Breast epithelium (tissue), 4 donors: ENCODE data around the gene EZH2. TPM values are rescaled to one million over a fixed set of nuclear protein-coding genes. Genes with fewer than 3 reads are reported as not detected.

ENCODE experiments used
- DNase-seq, 2 donors: peaks; one replicate each; pipeline ENCODE4 v3.0.0-alpha.2; 2019; ENCODE audit warnings: low spot score in 2 of 2
- H3K27ac ChIP-seq, 2 donors: fragments of 200-600 bp; sonication (generic) in 1 of 2; one replicate each; pipeline ENCODE4 v1.5.1; 2016 to 2019; ENCODE audit warnings: mild to moderate bottlenecking in 1 of 2
- H3K27me3 ChIP-seq, 2 donors: fragments of 200-600 bp; sonication (generic) in 1 of 2; one replicate each; pipeline versions ENCODE4 v1.5.1 to v1.6.0; 2017 to 2019; ENCODE audit warnings: control low read depth in 1 of 2, mild to moderate bottlenecking in 1 of 2
- H3K36me3 ChIP-seq: fragments of 200-600 bp; one replicate; pipeline ENCODE4 v1.5.1; 2019
- H3K4me1 ChIP-seq, 2 donors: fragments of 200-600 bp; sonication (generic); one replicate each; pipeline ENCODE4 v1.5.1; 2016 to 2019; ENCODE audit warnings: control low read depth in 1 of 2
- H3K4me3 ChIP-seq, 3 donors: fragments of 200-600 bp; sonication (generic); 1 replicate in 2 of 3; 2 replicates in 1 of 3; pipeline ENCODE4 v1.5.1; 2016 to 2019; ENCODE audit warnings: mild to moderate bottlenecking in 3 of 3, moderate library complexity in 2 of 3
- H3K9me3 ChIP-seq, 2 donors: fragments of 200-600 bp; sonication (generic) in 1 of 2; one replicate each; pipeline ENCODE4 v1.5.1; 2016 to 2019; ENCODE audit warnings: control low read depth in 1 of 2
- CTCF ChIP-seq, 3 donors: fragments of 450-650 bp; IDR thresholded peaks; one replicate each; pipeline ENCODE4 v1.5.1; 2016 to 2017; ENCODE audit warnings: antibody characterized with exemption in 3 of 3, mild to moderate bottlenecking in 3 of 3, moderate library complexity in 3 of 3
- POLR2A ChIP-seq: fragments of 450-650 bp; IDR thresholded peaks from one replicate; pipeline ENCODE4 v1.6.1; 2016; ENCODE audit warnings: antibody characterized with exemption, mild to moderate bottlenecking, moderate library complexity
- POLR2AphosphoS5 ChIP-seq, 3 donors: sonication (generic); formaldehyde crosslinking; IDR thresholded peaks; one replicate each; pipeline ENCODE4 v1.6.1; 2017; ENCODE audit warnings: antibody characterized with exemption in 3 of 3
- intact Hi-C: fragments of 100-400 bp; cut with DNase I; formaldehyde crosslinking; loops from one replicate; pipeline ENCODE4 v1.15.1; 2023; ENCODE audit warnings: low total_unique reads
- total RNA-seq, 3 donors: library from RNA; depleted of rRNA; stranded (reverse); fragments of >200 nt; gene quantifications; one replicate each; pipeline ENCODE4 v1.1.0, GENCODE V29; 2016

The EZH2 gene
- total RNA-seq, 3 donors from 2014 or later: 2.1 to 4.8 (median 4.3) TPM

GRCh38 chr7:148814922-148815559 lies 69.0 kb downstream of the EZH2 start:
- TF ChIP-seq POLR2A (no peak), POLR2AphosphoS5 (IDR thresholded peaks at IDR 0.05) (no peak), CTCF (IDR thresholded peaks at IDR 0.05) (no peak)
- no peak for DNase-seq
- no peaks in the 10 kb centered on the region for H3K36me3 ChIP-seq
- no peak overlapping the region for H3K27ac ChIP-seq
- H3K4me3 ChIP-seq: no peak overlapping the region
- no peaks in the 10 kb centered on the region for H3K9me3 ChIP-seq
- intact Hi-C loops: no loop called here
- no peaks in the 10 kb centered on the region for H3K27me3 ChIP-seq
- H3K4me1 ChIP-seq: no peaks in the 10 kb centered on the region

- no peak for TF ChIP-seq POLR2AphosphoS5 (IDR thresholded peaks at IDR 0.05)
- no peak for DNase-seq
- Histone ChIP-seq H3K27ac (no peak overlapping the region), H3K9me3 (no peaks in the 10 kb centered on the region), H3K36me3 (no peaks in the 10 kb centered on the region), H3K27me3 (no peaks in the 10 kb centered on the region), H3K4me1 (no peaks in the 10 kb centered on the region), H3K4me3 (no peak overlapping the region)
- intact Hi-C loops: no loop called here
Observed at GRCh38 chr7:148813890-148814289, 70.2 kb downstream of the EZH2 start.

DNA sequence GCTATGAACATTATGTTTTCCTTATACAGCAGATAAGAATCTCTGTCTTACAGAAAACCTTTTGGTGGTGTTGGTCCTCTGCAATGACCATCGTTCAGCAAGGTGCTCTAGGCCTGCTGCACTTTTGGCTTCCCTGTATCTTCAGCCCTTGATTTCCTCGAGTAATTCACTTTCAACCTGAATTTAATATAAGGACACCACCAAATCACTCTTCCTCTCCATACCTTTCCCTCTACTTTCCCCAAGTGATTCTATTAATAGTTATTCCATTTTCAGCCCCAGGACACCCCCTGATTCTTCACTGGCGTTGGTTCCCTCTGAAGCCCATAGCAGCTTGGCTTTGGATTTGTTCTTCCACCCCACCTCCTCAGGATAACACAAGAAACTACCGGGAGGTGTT lies 72.2 kb downstream of the EZH2 start:
- intact Hi-C loops: no loop called here
- H3K9me3 ChIP-seq: no peaks in the 10 kb centered on the region
- no peaks in the 10 kb centered on the region for H3K36me3 ChIP-seq
- no peaks in the 10 kb centered on the region for H3K27me3 ChIP-seq
- DNase-seq: no peak
- no peak overlapping the region for H3K4me3 ChIP-seq
- no peaks in the 10 kb centered on the region for H3K4me1 ChIP-seq
- no peak overlapping the region for H3K27ac ChIP-seq
- TF ChIP-seq POLR2A (no peak), POLR2AphosphoS5 (IDR thresholded peaks at IDR 0.05) (no peak), CTCF (IDR thresholded peaks at IDR 0.05) (no peak)

GRCh38 chr7:148809856-148810255 lies 74.2 kb downstream of the EZH2 start:
- Histone ChIP-seq H3K4me3 (no peak overlapping the region), H3K36me3 (no peaks in the 10 kb centered on the region), H3K9me3 (no peaks in the 10 kb centered on the region), H3K27me3 (no peaks in the 10 kb centered on the region), H3K4me1 (no peaks in the 10 kb centered on the region), H3K27ac (no peak overlapping the region)
- TF ChIP-seq POLR2AphosphoS5 (IDR thresholded peaks at IDR 0.05) (no peak), POLR2A (no peak), CTCF (IDR thresholded peaks at IDR 0.05) (no peak)
- intact Hi-C loops: no loop called here
- DNase-seq: no peak

- H3K27me3 ChIP-seq: no peaks in the 10 kb centered on the region
- DNase-seq: no peak
- H3K4me1 ChIP-seq: no peaks in the 10 kb centered on the region
- H3K9me3 ChIP-seq: no peaks in the 10 kb centered on the region
- intact Hi-C loops: no loop called here
- no peaks in the 10 kb centered on the region for H3K36me3 ChIP-seq
- H3K27ac ChIP-seq: no peak overlapping the region
- no peak overlapping the region for H3K4me3 ChIP-seq
- no peak for TF ChIP-seq CTCF (IDR thresholded peaks at IDR 0.05)
- TF ChIP-seq POLR2A: no peak
- no peak for TF ChIP-seq POLR2AphosphoS5 (IDR thresholded peaks at IDR 0.05)
Observed at GRCh38 chr7:148807436-148807835, 76.7 kb downstream of the EZH2 start.

- no peak for DNase-seq
- intact Hi-C loops: no loop called here
- TF ChIP-seq CTCF (IDR thresholded peaks at IDR 0.05) (no peak), POLR2A (no peak)
Observed at GRCh38 chr7:148806187-148806586, 77.9 kb downstream of the EZH2 start.

More at GRCh38 chr7:148806187-148806586, 77.9 kb downstream of the EZH2 start:
- no peak overlapping the region for H3K4me3 ChIP-seq
- no peaks in the 10 kb centered on the region for H3K27me3 ChIP-seq
- H3K27ac ChIP-seq: no peak overlapping the region
- H3K9me3 ChIP-seq: no peaks in the 10 kb centered on the region
- H3K36me3 ChIP-seq: no peaks in the 10 kb centered on the region
- H3K4me1 ChIP-seq: no peaks in the 10 kb centered on the region
